NT2/D1 (cell line): Measurements from ENCODE around the gene SKIDA1.

Source experiments
- SUZ12 ChIP-seq: IDR thresholded peaks from 2 replicates; pipeline ENCODE4 v1.6.1; 2011; ENCODE audit not compliant: insufficient read length, insufficient read depth; ENCODE audit errors: extremely low read depth
- YY1 ChIP-seq: IDR thresholded peaks from 2 replicates; pipeline ENCODE4 v1.6.1; 2011; ENCODE audit not compliant: insufficient read length, insufficient read depth
- ZNF274 ChIP-seq: IDR thresholded peaks from 2 replicates; pipeline ENCODE4 v1.6.1; 2011; ENCODE audit warnings: mild to moderate bottlenecking, low read depth, low read length

GRCh38 chr10:21508706-21509331 is 16.7 kb downstream of the SKIDA1 start:
- TF ChIP-seq SUZ12 (no peak), ZNF274 (no peak), YY1 (no peak)
